ENCODE results near the gene CACNA1H.

Gene CACNA1H

GRCh38 chr16:1143761-1144450 is 9.0 kb upstream of the CACNA1H start:
- no peak for DNase-seq

GRCh38 chr16:1144476-1145382 is 8.2 kb upstream of the CACNA1H start:
- no peak for DNase-seq

- no peak for DNase-seq
These were observed 7.4 kb upstream of the CACNA1H start for GRCh38 chr16:1145383-1146100.

- DNase-seq: peak; percentile 21
These were observed 6.5 kb upstream of the CACNA1H start for GRCh38 chr16:1146409-1146808.

GRCh38 chr16:1147027-1147426 is 5.9 kb upstream of the CACNA1H start:
- no peak for DNase-seq

- DNase-seq: no peak
These were observed 3.7 kb upstream of the CACNA1H start for GRCh38 chr16:1149101-1149636.

GRCh38 chr16:1150511-1150982 is 2.4 kb upstream of the CACNA1H start:
- peak; percentile 23 for DNase-seq

GRCh38 chr16:1151424-1152122 is 1.3 kb upstream of the CACNA1H start:
- DNase-seq: no peak

- DNase-seq: no peak
These were observed 725 bp upstream of the CACNA1H start for GRCh38 chr16:1152123-1152638.

GRCh38 chr16:1153480-1154160 is 714 bp downstream of the CACNA1H start:
- DNase-seq: no peak

- DNase-seq: no peak
These were observed 1.5 kb downstream of the CACNA1H start for GRCh38 chr16:1154291-1154886.

GRCh38 chr16:1154887-1155331 is 2.0 kb downstream of the CACNA1H start:
- DNase-seq: no peak

- DNase-seq: no peak
These were observed 2.6 kb downstream of the CACNA1H start for GRCh38 chr16:1155353-1156054.

- no peak for DNase-seq
These were observed 3.4 kb downstream of the CACNA1H start for GRCh38 chr16:1156055-1156982.

- DNase-seq: no peak
These were observed 4.2 kb downstream of the CACNA1H start for GRCh38 chr16:1156983-1157638.

- no peak for DNase-seq
These were observed 4.9 kb downstream of the CACNA1H start for GRCh38 chr16:1157639-1158455.

GRCh38 chr16:1158456-1159324 is 5.8 kb downstream of the CACNA1H start:
- DNase-seq: no peak

Data from stimulated activated CD4-positive, alpha-beta T cell treated with anti-CD3 and anti-CD28 coated beads, Interleukin-4, amount 100 ng/mL, for 1 hour (primary cell).